Endothelial cell (in vitro differentiated cells): ENCODE measurements around the gene ABCC12. TPM values are rescaled to one million over a fixed set of nuclear protein-coding genes. Genes with fewer than 3 reads are reported as not detected.

Experiments used
- DNase-seq: peaks from one replicate; pipeline ENCODE4 v3.0.0; 2021; ENCODE audit warnings: low spot score
- H3K27ac Mint-ChIP-seq: one replicate; pipeline ENCODE4 v1.8.0; 2021; ENCODE audit warnings: mixed read lengths, inconsistent platforms; ENCODE audit not compliant: unreplicated experiment
- H3K27me3 Mint-ChIP-seq: one replicate; pipeline ENCODE4 v1.8.0; 2021; ENCODE audit warnings: mild to moderate bottlenecking, moderate library complexity, mixed read lengths, inconsistent platforms; ENCODE audit not compliant: unreplicated experiment
- H3K36me3 Mint-ChIP-seq: one replicate; pipeline ENCODE4 v1.8.0; 2021; ENCODE audit warnings: mild to moderate bottlenecking, low read depth, mixed read lengths, inconsistent platforms; ENCODE audit not compliant: unreplicated experiment
- H3K4me1 Mint-ChIP-seq: one replicate; pipeline ENCODE4 v1.8.0; 2021; ENCODE audit warnings: mild to moderate bottlenecking, mixed read lengths, inconsistent platforms; ENCODE audit not compliant: unreplicated experiment
- H3K4me3 Mint-ChIP-seq: one replicate; pipeline ENCODE4 v1.8.0; 2021; ENCODE audit warnings: mild to moderate bottlenecking, mixed read lengths, inconsistent platforms; ENCODE audit not compliant: unreplicated experiment
- H3K9me3 Mint-ChIP-seq: one replicate; pipeline ENCODE4 v1.8.0; 2021; ENCODE audit warnings: mixed read lengths, inconsistent platforms; ENCODE audit not compliant: unreplicated experiment
- total RNA-seq: library from RNA; stranded (reverse); fragmentation: NEBNext Ultra II Directional; extraction: Animal tissue kit (Norgen Biotek cat#: 25700); gene quantifications from one replicate; pipeline ENCODE4 v1.2.1, GENCODE V29; 2021; ENCODE audit not compliant: unreplicated experiment
- TF ChIP-seq, protein P1 (sequence below): fragments of 200-600 bp; sonication (generic); IDR thresholded peaks from one replicate; pipeline ENCODE4 v1.5.0; 2021; ENCODE audit warnings: antibody characterized with exemption; ENCODE audit not compliant: unreplicated experiment

The ABCC12 gene
- total RNA-seq, 1 donor from 2014 or later: 0.31 TPM

DNA sequence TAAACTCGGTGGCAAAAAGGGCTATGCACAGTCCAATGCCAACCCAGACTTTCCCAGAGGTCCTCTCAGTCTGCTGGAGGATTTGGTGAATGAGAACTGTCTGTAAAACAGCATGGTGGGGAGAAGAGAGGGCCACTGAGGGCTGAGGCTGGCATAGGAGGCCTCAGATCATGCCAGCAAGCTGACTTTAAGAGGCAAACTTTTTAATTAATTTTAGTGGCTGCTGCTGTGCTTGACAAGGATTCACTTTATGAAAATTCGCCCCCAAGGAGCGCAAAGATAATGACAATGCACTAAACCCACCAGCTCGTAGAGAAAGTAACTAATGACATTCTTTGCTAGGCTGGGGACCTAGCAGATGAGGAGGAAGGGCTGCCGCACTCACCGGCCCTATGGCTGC lies 15.0 kb downstream of the ABCC12 start:
- Mint-ChIP-seq H3K27me3 (peaks cover 5% of the 10 kb centered on the region), H3K4me1 (peaks cover 4% of the 10 kb centered on the region), H3K27ac (no peak overlapping the region), H3K9me3 (no peaks in the 10 kb centered on the region), H3K4me3 (no peak overlapping the region), H3K36me3 (no peaks in the 10 kb centered on the region)
- TF ChIP-seq, protein P1, sequence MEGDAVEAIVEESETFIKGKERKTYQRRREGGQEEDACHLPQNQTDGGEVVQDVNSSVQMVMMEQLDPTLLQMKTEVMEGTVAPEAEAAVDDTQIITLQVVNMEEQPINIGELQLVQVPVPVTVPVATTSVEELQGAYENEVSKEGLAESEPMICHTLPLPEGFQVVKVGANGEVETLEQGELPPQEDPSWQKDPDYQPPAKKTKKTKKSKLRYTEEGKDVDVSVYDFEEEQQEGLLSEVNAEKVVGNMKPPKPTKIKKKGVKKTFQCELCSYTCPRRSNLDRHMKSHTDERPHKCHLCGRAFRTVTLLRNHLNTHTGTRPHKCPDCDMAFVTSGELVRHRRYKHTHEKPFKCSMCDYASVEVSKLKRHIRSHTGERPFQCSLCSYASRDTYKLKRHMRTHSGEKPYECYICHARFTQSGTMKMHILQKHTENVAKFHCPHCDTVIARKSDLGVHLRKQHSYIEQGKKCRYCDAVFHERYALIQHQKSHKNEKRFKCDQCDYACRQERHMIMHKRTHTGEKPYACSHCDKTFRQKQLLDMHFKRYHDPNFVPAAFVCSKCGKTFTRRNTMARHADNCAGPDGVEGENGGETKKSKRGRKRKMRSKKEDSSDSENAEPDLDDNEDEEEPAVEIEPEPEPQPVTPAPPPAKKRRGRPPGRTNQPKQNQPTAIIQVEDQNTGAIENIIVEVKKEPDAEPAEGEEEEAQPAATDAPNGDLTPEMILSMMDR: no peak
- no peak for DNase-seq

DNA sequence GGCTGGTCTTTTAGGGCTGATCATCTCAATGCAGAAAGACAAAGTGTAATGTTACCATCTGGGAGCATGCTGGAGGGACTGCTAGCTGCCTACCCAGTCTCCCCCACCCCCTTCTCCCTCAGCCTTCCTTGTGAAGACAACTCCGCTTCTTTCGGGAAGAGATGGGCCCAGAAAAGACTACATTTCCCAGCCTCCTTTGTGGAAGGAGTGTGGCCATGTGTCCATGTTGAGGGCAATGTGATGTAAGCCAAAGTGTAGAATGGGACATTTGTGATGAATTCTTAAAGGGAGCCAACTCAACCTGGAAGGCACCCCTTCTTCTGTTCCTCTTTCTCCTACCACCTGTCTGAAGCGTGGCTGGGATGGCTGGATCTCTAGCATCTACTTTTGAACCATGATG lies 16.3 kb downstream of the ABCC12 start:
- H3K9me3 Mint-ChIP-seq: no peaks in the 10 kb centered on the region
- H3K4me3 Mint-ChIP-seq: no peak overlapping the region
- peaks cover 4% of the 10 kb centered on the region for H3K4me1 Mint-ChIP-seq
- peaks cover 7% of the 10 kb centered on the region for H3K27me3 Mint-ChIP-seq
- H3K27ac Mint-ChIP-seq: no peak overlapping the region
- TF ChIP-seq, protein P1: no peak
- no peaks in the 10 kb centered on the region for H3K36me3 Mint-ChIP-seq
- DNase-seq: no peak

DNA sequence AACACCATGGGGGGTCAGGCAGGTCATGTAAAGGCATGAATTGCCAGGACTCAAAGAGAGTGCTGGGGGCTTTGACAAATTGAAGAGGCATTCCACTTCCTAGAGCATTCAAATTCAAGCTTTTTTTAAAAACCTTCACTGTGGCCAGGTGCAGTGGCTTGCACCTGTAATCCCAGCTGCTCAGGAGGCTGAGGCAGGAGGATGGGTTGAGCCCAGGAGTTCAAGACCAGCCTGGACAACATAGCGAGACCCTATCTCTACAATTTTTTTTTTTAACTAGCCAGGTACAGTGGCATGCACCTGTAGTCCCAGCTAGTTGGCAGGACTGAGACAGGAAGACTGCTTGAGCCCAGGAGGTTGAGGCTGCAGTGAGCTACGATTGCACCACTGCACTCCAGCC lies 17.2 kb downstream of the ABCC12 start:
- DNase-seq: no peak
- TF ChIP-seq, protein P1: no peak
- no peaks in the 10 kb centered on the region for H3K9me3 Mint-ChIP-seq
- H3K4me3 Mint-ChIP-seq: no peak overlapping the region
- peaks cover 4% of the 10 kb centered on the region for H3K4me1 Mint-ChIP-seq
- no peak overlapping the region for H3K27ac Mint-ChIP-seq
- H3K27me3 Mint-ChIP-seq: peaks cover 5% of the 10 kb centered on the region
- no peaks in the 10 kb centered on the region for H3K36me3 Mint-ChIP-seq

DNA sequence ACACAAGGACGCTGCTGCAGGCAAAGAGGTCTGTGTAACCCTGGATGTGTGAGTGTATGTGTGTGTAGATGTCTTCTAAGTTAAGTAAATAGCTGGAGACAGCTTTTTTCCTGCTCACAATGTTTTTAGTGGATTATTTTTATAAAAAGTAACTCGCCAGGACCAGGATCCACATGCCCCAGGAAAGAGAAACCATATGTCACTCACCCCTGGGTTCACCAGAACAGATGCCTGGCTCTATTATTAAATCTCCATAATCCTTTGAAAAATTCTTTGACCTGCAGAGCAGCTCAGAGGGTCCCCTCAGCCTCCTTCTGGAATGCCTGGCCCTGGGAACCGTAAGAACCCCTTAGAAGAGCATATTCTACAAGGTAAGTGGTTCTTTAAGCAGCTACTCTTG lies 18.0 kb downstream of the ABCC12 start:
- TF ChIP-seq, protein P1: no peak
- DNase-seq: no peak
- H3K9me3 Mint-ChIP-seq: no peaks in the 10 kb centered on the region
- H3K4me1 Mint-ChIP-seq: peaks cover 4% of the 10 kb centered on the region
- no peak overlapping the region for H3K27ac Mint-ChIP-seq
- H3K27me3 Mint-ChIP-seq: peaks cover 5% of the 10 kb centered on the region
- H3K4me3 Mint-ChIP-seq: no peak overlapping the region
- H3K36me3 Mint-ChIP-seq: no peaks in the 10 kb centered on the region

DNA sequence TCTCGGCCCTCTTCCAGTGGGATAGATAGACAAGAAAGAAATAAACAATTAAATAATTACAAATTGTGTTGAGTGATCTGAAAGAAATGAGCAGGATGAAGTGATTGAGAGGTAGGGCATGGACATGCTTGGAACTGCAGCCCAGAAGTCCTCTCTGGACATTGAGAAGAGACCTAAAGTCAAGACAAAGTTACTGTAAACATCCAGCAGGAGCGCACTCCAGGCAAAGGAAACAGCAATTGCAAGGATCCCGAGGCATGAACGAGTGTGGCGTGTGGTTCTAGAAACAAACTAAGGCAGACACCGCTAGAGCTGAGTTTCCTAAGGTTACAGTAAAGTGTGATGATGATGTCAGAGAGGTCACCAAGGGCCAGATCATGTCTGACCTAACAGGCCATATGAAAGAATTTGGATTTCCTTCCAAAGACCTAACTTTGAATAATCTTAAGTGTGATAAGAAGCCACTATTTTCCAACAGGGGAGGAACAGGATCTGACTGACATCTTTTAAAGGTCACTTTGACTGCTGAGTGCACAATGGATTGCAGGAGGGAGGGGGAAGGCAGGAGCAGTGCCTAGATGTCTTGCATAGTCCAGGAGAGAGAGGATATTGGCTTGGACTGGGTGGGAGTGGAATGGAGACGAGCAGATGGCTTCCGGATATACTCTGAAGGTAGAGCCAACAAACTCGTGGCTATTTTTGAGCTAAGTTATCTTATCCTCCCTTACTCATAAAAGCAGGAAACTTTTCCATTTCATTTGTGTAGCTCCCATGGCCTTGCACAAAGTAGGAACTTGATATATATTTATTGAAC lies 19.0 kb downstream of the ABCC12 start:
- DNase-seq: no peak
- Mint-ChIP-seq H3K4me1 (peaks cover 4% of the 10 kb centered on the region), H3K27ac (no peak overlapping the region), H3K27me3 (peaks cover 5% of the 10 kb centered on the region), H3K9me3 (no peaks in the 10 kb centered on the region), H3K36me3 (no peaks in the 10 kb centered on the region), H3K4me3 (no peak overlapping the region)
- TF ChIP-seq, protein P1: no peak
